ENCODE measurements around the gene POLR3F.

- TF ChIP-seq ZNF366 (tag by site-specific recombination; conservative IDR thresholded peaks at IDR 0.05), result no peak
- TF ChIP-seq ZNF768 (tag by site-specific recombination; IDR thresholded peaks at IDR 0.05), result no peak
- TF ChIP-seq, protein P1, sequence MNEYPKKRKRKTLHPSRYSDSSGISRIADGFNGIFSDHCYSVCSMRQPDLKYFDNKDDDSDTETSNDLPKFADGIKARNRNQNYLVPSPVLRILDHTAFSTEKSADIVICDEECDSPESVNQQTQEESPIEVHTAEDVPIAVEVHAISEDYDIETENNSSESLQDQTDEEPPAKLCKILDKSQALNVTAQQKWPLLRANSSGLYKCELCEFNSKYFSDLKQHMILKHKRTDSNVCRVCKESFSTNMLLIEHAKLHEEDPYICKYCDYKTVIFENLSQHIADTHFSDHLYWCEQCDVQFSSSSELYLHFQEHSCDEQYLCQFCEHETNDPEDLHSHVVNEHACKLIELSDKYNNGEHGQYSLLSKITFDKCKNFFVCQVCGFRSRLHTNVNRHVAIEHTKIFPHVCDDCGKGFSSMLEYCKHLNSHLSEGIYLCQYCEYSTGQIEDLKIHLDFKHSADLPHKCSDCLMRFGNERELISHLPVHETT (tag by site-specific recombination; IDR thresholded peaks at IDR 0.05), result no peak
- TF ChIP-seq, protein P2, sequence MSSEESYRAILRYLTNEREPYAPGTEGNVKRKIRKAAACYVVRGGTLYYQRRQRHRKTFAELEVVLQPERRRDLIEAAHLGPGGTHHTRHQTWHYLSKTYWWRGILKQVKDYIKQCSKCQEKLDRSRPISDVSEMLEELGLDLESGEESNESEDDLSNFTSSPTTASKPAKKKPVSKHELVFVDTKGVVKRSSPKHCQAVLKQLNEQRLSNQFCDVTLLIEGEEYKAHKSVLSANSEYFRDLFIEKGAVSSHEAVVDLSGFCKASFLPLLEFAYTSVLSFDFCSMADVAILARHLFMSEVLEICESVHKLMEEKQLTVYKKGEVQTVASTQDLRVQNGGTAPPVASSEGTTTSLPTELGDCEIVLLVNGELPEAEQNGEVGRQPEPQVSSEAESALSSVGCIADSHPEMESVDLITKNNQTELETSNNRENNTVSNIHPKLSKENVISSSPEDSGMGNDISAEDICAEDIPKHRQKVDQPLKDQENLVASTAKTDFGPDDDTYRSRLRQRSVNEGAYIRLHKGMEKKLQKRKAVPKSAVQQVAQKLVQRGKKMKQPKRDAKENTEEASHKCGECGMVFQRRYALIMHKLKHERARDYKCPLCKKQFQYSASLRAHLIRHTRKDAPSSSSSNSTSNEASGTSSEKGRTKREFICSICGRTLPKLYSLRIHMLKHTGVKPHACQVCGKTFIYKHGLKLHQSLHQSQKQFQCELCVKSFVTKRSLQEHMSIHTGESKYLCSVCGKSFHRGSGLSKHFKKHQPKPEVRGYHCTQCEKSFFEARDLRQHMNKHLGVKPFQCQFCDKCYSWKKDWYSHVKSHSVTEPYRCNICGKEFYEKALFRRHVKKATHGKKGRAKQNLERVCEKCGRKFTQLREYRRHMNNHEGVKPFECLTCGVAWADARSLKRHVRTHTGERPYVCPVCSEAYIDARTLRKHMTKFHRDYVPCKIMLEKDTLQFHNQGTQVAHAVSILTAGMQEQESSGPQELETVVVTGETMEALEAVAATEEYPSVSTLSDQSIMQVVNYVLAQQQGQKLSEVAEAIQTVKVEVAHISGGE (tag by site-specific recombination; conservative IDR thresholded peaks at IDR 0.05; ENCODE audit: low read depth), result peak; percentile 56; the same call in 1 of the 2 replicates
- TF ChIP-seq ZBTB17 (tag by site-specific recombination; IDR thresholded peaks at IDR 0.05), result no peak
- no peak for TF ChIP-seq TCF7L2 (IDR thresholded peaks at IDR 0.05; ENCODE audit: borderline replicate concordance, low read depth, low read length)
- TF ChIP-seq CTCF (tag by site-specific recombination; IDR thresholded peaks at IDR 0.05), result no peak
- TF ChIP-seq ZNF747 (tag by site-specific recombination; IDR thresholded peaks at IDR 0.05), result no peak
- no peak for TF ChIP-seq ZNF664 (tag by site-specific recombination; IDR thresholded peaks at IDR 0.05)
- TF ChIP-seq MEIS1 (CRISPR knock-in tag; IDR thresholded peaks at IDR 0.05; ENCODE audit: borderline replicate concordance), result no peak
- no peak for TF ChIP-seq ZNF560 (tag by site-specific recombination; IDR thresholded peaks at IDR 0.05; ENCODE audit: borderline replicate concordance)
- TF ChIP-seq TSHZ1 (tag by site-specific recombination; IDR thresholded peaks at IDR 0.05; ENCODE audit: borderline replicate concordance), result no peak
- no peak for TF ChIP-seq ZNF2 (tag by site-specific recombination; IDR thresholded peaks at IDR 0.05)
Observed at GRCh38 chr20:18466574-18466893, 656 bp upstream of the POLR3F start.
